DOHH2 (cell line): ENCODE data around the gene NLGN1.

ENCODE experiments used
- EZH2phosphoT487 ChIP-seq: fragments of 200-600 bp; sonication (generic); IDR thresholded peaks from 2 replicates; pipeline ENCODE4 v1.6.1; 2017; ENCODE audit warnings: borderline replicate concordance, mild to moderate bottlenecking, antibody characterized with exemption, low read length, moderate library complexity, mixed read lengths
- TF ChIP-seq, protein P1 (sequence below): fragments of 200-600 bp; sonication (generic); IDR thresholded peaks from one replicate; pipeline ENCODE4 v1.5.1; 2014; ENCODE audit warnings: antibody characterized with exemption, mild to moderate bottlenecking, low read depth, low read length; ENCODE audit not compliant: poor library complexity, severe bottlenecking

DNA sequence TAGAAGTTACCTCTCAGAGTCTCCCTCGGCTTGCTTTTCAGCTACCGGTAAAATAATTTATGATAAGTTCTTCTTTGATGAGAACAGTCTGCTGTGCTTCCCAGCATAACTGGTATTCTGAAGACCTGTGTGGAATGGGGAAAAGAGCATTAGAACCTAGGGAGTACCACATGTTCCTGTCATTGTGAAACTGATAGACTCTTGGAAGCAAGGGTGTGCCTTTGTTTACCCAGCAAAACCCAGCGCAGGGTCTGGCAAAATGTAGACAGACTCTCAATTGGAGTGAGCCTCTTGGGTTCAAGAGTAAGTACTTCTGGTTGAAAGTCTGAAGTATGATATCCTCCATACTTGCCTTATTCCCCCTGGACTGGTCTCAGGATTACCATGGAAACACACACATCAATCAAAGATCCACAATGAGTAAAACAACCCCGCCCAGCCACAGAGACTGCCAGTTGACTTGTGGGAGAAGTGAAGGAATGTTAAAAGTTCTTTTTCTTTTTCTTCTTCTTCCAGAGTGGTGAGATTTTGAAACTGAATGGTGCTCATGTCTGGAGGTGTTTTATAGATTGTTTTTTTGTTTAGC is 809.2 kb downstream of the NLGN1 start:
- TF ChIP-seq, protein P1, sequence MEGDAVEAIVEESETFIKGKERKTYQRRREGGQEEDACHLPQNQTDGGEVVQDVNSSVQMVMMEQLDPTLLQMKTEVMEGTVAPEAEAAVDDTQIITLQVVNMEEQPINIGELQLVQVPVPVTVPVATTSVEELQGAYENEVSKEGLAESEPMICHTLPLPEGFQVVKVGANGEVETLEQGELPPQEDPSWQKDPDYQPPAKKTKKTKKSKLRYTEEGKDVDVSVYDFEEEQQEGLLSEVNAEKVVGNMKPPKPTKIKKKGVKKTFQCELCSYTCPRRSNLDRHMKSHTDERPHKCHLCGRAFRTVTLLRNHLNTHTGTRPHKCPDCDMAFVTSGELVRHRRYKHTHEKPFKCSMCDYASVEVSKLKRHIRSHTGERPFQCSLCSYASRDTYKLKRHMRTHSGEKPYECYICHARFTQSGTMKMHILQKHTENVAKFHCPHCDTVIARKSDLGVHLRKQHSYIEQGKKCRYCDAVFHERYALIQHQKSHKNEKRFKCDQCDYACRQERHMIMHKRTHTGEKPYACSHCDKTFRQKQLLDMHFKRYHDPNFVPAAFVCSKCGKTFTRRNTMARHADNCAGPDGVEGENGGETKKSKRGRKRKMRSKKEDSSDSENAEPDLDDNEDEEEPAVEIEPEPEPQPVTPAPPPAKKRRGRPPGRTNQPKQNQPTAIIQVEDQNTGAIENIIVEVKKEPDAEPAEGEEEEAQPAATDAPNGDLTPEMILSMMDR: no peak
- no peak for TF ChIP-seq EZH2phosphoT487
